Measurements from ENCODE around the gene TUFM. TPM values are rescaled to one million over a fixed set of nuclear protein-coding genes. Genes with fewer than 3 reads are reported as not detected.

Gene TUFM
- total RNA-seq, 1 experiment from 2014 or later: 207 TPM

- H4K91ac ChIP-seq (ENCODE audit: insufficient read length, low read depth, low read length): no peak overlapping the region
- H4K20me1 ChIP-seq (ENCODE audit: control insufficient read depth, insufficient read depth, insufficient read length): no peaks in the 10 kb centered on the region
- Mint-ChIP-seq H3K4me1 (no peaks in the 10 kb centered on the region), H3K27me3 (ENCODE audit: low read depth) (no peaks in the 10 kb centered on the region; the same call in 1 of the 2 replicates), H3K27ac (peak overlapping the region in 1 of 3 experiments; percentile 59; a peak in 1 of 7 replicates), H3K4me3 (no peak overlapping the region), H3K9me3 (no peaks in the 10 kb centered on the region), H3K36me3 (ENCODE audit: insufficient read depth in 1 of 3, low read depth in 3 of 3) (peaks cover 41 to 81% (median 68%) of the 10 kb centered on the region in 3 experiments)
- TF ChIP-seq CTCF (conservative IDR thresholded peaks at IDR 0.05): no peak
- no peak overlapping the region for H3K4ac ChIP-seq (ENCODE audit: low read depth, low read length)
- no peaks in the 10 kb centered on the region for H3K79me2 ChIP-seq (ENCODE audit: insufficient read depth, low read length)
- no peak overlapping the region for H2BK20ac ChIP-seq (ENCODE audit: low read depth, low read length, poor library complexity, severe bottlenecking)
- H3K14ac ChIP-seq (ENCODE audit: insufficient read depth, low read length): no peak overlapping the region
- no peak overlapping the region for H3T11ph ChIP-seq (ENCODE audit: low read length)
- DNase-seq: no peak
- no peaks in the 10 kb centered on the region for H3K9me3 ChIP-seq (ENCODE audit: control insufficient read depth, low read depth, low read length)
- no peaks in the 10 kb centered on the region for H3K23me2 ChIP-seq (ENCODE audit: insufficient read length, low read depth, low read length, poor library complexity, severe bottlenecking)
- H3K18ac ChIP-seq (ENCODE audit: insufficient read length, low read depth, low read length): no peak overlapping the region
- H2BK5ac ChIP-seq (ENCODE audit: insufficient read length, low read length): no peak overlapping the region
- no peak overlapping the region for H3K23ac ChIP-seq (ENCODE audit: insufficient read length, low read depth, low read length)
- no peak overlapping the region for H2AFZ ChIP-seq (ENCODE audit: low read length)
- H3K4me2 ChIP-seq (ENCODE audit: insufficient read depth, insufficient read length, low read length): no peak overlapping the region
- WGBS (ENCODE audit: extremely low coverage, insufficient read length, low lambda C conversion rate): no CpG with 5 or more reads among the region's 8 CpGs
- H3K56ac ChIP-seq (ENCODE audit: insufficient read length, low read depth, low read length): no peak overlapping the region
- no peaks in the 10 kb centered on the region for H3K4me1 ChIP-seq (ENCODE audit: insufficient read depth, low read length)
- no peak overlapping the region for H4K8ac ChIP-seq (replicated peaks; ENCODE audit: insufficient read length, low read depth, low read length)
- H2BK120ac ChIP-seq (ENCODE audit: low read depth, low read length, poor library complexity, severe bottlenecking): no peak overlapping the region
- no peak overlapping the region for H2BK15ac ChIP-seq (ENCODE audit: low read depth, low read length)
- no peaks in the 10 kb centered on the region for H3K79me1 ChIP-seq (ENCODE audit: insufficient read depth, low read depth, low read length, poor library complexity, severe bottlenecking)
- no peak overlapping the region for H3K9ac ChIP-seq (ENCODE audit: extremely low read depth, insufficient read length, low read length)
- H2AK5ac ChIP-seq (ENCODE audit: insufficient read length, low read length): no peak overlapping the region
- H3K27me3 ChIP-seq (ENCODE audit: insufficient read depth, low read length): no peaks in the 10 kb centered on the region
- H2BK12ac ChIP-seq (ENCODE audit: insufficient read length, low read depth, low read length): no peak overlapping the region
- H3K27ac ChIP-seq (ENCODE audit: insufficient read length, low read depth, low read length): no peak overlapping the region
- H4K5ac ChIP-seq (ENCODE audit: insufficient read length, low read depth, low read length): no peak overlapping the region
Observed at GRCh38 chr16:28836761-28837064, 9.4 kb downstream of the TUFM start.
